ENCODE measurements around the gene SPIRE2. TPM values are rescaled to one million over a fixed set of nuclear protein-coding genes. Genes with fewer than 3 reads are reported as not detected.

SPIRE2 gene
- total and polyA plus RNA-seq, 2 of the 4 experiments (the other 2 are of a cell fraction): 0.72 to 1.9 TPM

DNA sequence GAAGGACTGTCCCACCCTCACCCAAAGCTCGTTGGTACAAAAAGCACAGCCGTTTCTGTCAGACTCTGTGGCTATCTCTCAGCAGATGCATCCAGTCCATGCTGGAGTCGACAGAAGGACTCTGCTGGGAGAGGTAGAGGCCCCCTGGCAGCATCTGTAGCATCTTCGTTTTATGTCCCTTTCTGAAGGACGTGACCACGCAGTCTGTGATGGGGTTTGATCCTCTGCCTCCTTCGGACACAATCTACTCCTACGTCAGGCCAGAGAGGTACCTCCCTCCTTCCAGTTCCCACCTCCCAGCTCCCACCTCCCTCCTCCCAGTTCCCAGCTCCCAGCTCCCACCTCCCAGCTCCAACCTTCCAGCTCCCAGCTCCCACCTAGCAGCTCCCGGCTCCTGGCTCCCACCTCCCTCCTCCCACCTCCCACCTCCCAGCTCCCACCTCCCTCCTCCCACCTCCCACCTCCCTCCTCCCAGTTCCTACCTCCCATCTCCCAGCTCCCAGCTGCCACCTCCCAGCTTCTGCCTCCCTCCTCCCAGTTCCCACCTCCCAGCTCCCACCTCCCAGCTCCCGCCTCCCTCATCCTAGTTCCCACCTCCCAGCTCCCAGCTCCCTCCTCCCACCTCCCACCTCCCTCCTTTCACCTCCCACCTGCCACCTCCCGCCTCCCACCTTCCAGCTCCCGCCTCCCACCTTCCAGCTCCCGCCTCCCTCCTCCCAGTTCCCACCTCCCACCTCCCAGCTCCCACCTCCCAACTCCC is 79.0 kb downstream of the SPIRE2 start:
- peaks cover 75% of the 10 kb centered on the region for H3K36me3 ChIP-seq (ENCODE audit: control insufficient read depth, insufficient read depth, low read length)
- no peak overlapping the region for H2AK5ac ChIP-seq (ENCODE audit: low read depth, low read length)
- no peak overlapping the region for H2BK15ac ChIP-seq (ENCODE audit: low read depth, low read length)
- H3K14ac ChIP-seq (replicated peaks; ENCODE audit: low read depth, low read length): no peak overlapping the region
- WGBS, 2 experiments (ENCODE audit: extremely low coverage in 2 of 2, insufficient read length in 1 of 2): 100% methylated on average over 3 of the region's 13 CpGs; no CpG with 5 or more reads in 1 of the 2 experiments
- no peak overlapping the region for H4K5ac ChIP-seq (ENCODE audit: low read depth, low read length)
- no peaks in the 10 kb centered on the region for H3K9me3 ChIP-seq (ENCODE audit: control insufficient read depth, insufficient read depth, low read length)
- no peak overlapping the region for H2AFZ ChIP-seq (replicated peaks; ENCODE audit: low read length, poor library complexity)
- TF ChIP-seq FOS (IDR thresholded peaks at IDR 0.05; ENCODE audit: low read depth, low read length) (no peak), POLR2A (IDR thresholded peaks at IDR 0.05; ENCODE audit: low read depth, low read length) (no peak), RFX5 (IDR thresholded peaks at IDR 0.05; ENCODE audit: low read depth, low read length) (no peak), CHD1 (IDR thresholded peaks at IDR 0.05; ENCODE audit: low read depth, low read length) (no peak), RAD21 (IDR thresholded peaks at IDR 0.05; ENCODE audit: low read length) (no peak), RCOR1 (IDR thresholded peaks at IDR 0.05; ENCODE audit: insufficient replicate concordance, low read length) (no peak), MAZ (IDR thresholded peaks at IDR 0.05; ENCODE audit: borderline replicate concordance, low read depth, low read length) (no peak), MXI1 (IDR thresholded peaks at IDR 0.05; ENCODE audit: borderline replicate concordance, low read depth, low read length) (no peak), CEBPB (IDR thresholded peaks at IDR 0.05; ENCODE audit: low read depth, low read length) (no peak), MAFK (IDR thresholded peaks at IDR 0.05; ENCODE audit: low read depth, low read length) (no peak), BHLHE40 (IDR thresholded peaks at IDR 0.05; ENCODE audit: low read depth, low read length) (no peak), NFE2L2 (IDR thresholded peaks at IDR 0.05; ENCODE audit: low read depth, low read length) (no peak), SMC3 (IDR thresholded peaks at IDR 0.05; ENCODE audit: low read depth, low read length) (no peak)
- TF ChIP-seq, protein P1, sequence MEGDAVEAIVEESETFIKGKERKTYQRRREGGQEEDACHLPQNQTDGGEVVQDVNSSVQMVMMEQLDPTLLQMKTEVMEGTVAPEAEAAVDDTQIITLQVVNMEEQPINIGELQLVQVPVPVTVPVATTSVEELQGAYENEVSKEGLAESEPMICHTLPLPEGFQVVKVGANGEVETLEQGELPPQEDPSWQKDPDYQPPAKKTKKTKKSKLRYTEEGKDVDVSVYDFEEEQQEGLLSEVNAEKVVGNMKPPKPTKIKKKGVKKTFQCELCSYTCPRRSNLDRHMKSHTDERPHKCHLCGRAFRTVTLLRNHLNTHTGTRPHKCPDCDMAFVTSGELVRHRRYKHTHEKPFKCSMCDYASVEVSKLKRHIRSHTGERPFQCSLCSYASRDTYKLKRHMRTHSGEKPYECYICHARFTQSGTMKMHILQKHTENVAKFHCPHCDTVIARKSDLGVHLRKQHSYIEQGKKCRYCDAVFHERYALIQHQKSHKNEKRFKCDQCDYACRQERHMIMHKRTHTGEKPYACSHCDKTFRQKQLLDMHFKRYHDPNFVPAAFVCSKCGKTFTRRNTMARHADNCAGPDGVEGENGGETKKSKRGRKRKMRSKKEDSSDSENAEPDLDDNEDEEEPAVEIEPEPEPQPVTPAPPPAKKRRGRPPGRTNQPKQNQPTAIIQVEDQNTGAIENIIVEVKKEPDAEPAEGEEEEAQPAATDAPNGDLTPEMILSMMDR (conservative IDR thresholded peaks at IDR 0.05; ENCODE audit: low read depth, low read length): no peak
- TF ChIP-seq, protein P2, sequence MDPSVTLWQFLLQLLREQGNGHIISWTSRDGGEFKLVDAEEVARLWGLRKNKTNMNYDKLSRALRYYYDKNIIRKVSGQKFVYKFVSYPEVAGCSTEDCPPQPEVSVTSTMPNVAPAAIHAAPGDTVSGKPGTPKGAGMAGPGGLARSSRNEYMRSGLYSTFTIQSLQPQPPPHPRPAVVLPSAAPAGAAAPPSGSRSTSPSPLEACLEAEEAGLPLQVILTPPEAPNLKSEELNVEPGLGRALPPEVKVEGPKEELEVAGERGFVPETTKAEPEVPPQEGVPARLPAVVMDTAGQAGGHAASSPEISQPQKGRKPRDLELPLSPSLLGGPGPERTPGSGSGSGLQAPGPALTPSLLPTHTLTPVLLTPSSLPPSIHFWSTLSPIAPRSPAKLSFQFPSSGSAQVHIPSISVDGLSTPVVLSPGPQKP (IDR thresholded peaks at IDR 0.05; ENCODE audit: borderline replicate concordance, low read depth, low read length): no peak
- TF ChIP-seq, protein P3, sequence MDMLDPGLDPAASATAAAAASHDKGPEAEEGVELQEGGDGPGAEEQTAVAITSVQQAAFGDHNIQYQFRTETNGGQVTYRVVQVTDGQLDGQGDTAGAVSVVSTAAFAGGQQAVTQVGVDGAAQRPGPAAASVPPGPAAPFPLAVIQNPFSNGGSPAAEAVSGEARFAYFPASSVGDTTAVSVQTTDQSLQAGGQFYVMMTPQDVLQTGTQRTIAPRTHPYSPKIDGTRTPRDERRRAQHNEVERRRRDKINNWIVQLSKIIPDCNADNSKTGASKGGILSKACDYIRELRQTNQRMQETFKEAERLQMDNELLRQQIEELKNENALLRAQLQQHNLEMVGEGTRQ (IDR thresholded peaks at IDR 0.05; ENCODE audit: low read depth, low read length): no peak
- H3K9ac ChIP-seq (ENCODE audit: low read depth, low read length): no peak overlapping the region
- H2AK9ac ChIP-seq (replicated peaks; ENCODE audit: low read depth, low read length, poor library complexity): no peak overlapping the region
- ChIA-PET POLR2A (ENCODE audit: unreplicated experiment) (no interaction called here), CTCF (no interaction called here)
- no peak overlapping the region for H3K18ac ChIP-seq (ENCODE audit: low read depth, low read length)
- H3K4me2 ChIP-seq (ENCODE audit: low read depth, low read length): no peak overlapping the region
- intact Hi-C loops (cut with micrococcal nuclease) (no loop called here), dilution Hi-C loops (cut with HindIII; ENCODE audit: low sequenced_read_pairs, unreplicated experiment) (no loop called here), in situ Hi-C loops (cut with MboI; ENCODE audit: low sequenced_read_pairs) (no loop called here)
- H3K9me1 ChIP-seq (ENCODE audit: insufficient read depth, low read length): no peaks in the 10 kb centered on the region
- no peak overlapping the region for H3K4ac ChIP-seq (ENCODE audit: low read depth, low read length)
- no peak overlapping the region for H4K91ac ChIP-seq (ENCODE audit: insufficient read depth, low read depth, low read length)
- DNase-seq (no peak), ATAC-seq (ENCODE audit: low read depth) (no peak)
- no peak overlapping the region for H3K27ac ChIP-seq (ENCODE audit: insufficient read depth, low read length)
- H2BK20ac ChIP-seq (ENCODE audit: low read depth, low read length): no peak overlapping the region
- no peak overlapping the region for H3K23ac ChIP-seq (ENCODE audit: low read depth, low read length)
- H2BK5ac ChIP-seq (ENCODE audit: low read depth, low read length, poor library complexity, severe bottlenecking): no peak overlapping the region
- H3K4me1 ChIP-seq (ENCODE audit: control insufficient read depth, insufficient read depth, low read length): no peaks in the 10 kb centered on the region
- no peaks in the 10 kb centered on the region for H3K27me3 ChIP-seq (ENCODE audit: control insufficient read depth, insufficient read depth, low read length)
- no peak overlapping the region for H3K56ac ChIP-seq (ENCODE audit: extremely low read depth, insufficient read depth, low read length)
- BruUV-seq (replicated peaks): no TSS peak
- no peak overlapping the region for H4K8ac ChIP-seq (ENCODE audit: low read depth in 2 of 2, low read length in 2 of 2)
- no peak overlapping the region for H3K4me3 ChIP-seq (ENCODE audit: insufficient read depth, low read depth, low read length)
- peaks cover 0 to 17% of the 10 kb centered on the region in 2 experiments; a peak in 2 of 4 replicates for H3K79me1 ChIP-seq (ENCODE audit: low read depth in 1 of 2, low read length in 2 of 2)
- peaks cover 10% of the 10 kb centered on the region for H4K20me1 ChIP-seq (ENCODE audit: insufficient read depth, low read length)
- H2BK120ac ChIP-seq (ENCODE audit: low read depth, low read length): no peak overlapping the region

Data from IMR-90 (cell line).